Heart left ventricle (tissue), 16 donors: ENCODE measurements around the gene USP22. TPM values are rescaled to one million over a fixed set of nuclear protein-coding genes. Genes with fewer than 3 reads are reported as not detected.
A peak's percentile ranks its signal among the peaks of the same experiment; 100 is the strongest.
"Not testable (repeated sequence)": the region's sequence is repeated elsewhere in the genome, so short reads cannot be mapped to it uniquely, and the experiment has no call there.

Experiments
- ATAC-seq, 4 donors: fragments of 200-7000 bp; cut with Tn5 transposase; one replicate each; pipeline ENCODE4 v1.9.1; 2020 to 2022; ENCODE audit warnings: moderate library complexity in 4 of 4, mild to moderate bottlenecking in 3 of 4, moderate number of reproducible peaks in 1 of 4
- DNase-seq, 5 donors: peaks; one replicate each; pipeline ENCODE4 v3.0.0-alpha.2; 2020
- H3K27ac ChIP-seq, 12 donors: fragments of 200-600 bp; sonication (generic) in 4 of 12; one replicate each; pipeline versions ENCODE4 v1.5.0 to v1.8.0; 2016 to 2022; ENCODE audit warnings: mild to moderate bottlenecking in 2 of 12
- H3K27me3 ChIP-seq, 9 donors: fragments of 200-600 bp; sonication (generic) in 2 of 9; one replicate each; pipeline versions ENCODE4 v1.5.1 to v1.8.0; 2016 to 2022; ENCODE audit warnings: mild to moderate bottlenecking in 3 of 9
- H3K36me3 ChIP-seq, 9 donors: fragments of 200-600 bp; sonication (generic) in 2 of 9; one replicate each; pipeline versions ENCODE4 v1.5.0 to v1.8.0; 2018 to 2022; ENCODE audit warnings: mild to moderate bottlenecking in 2 of 9
- H3K4me1 ChIP-seq, 12 donors: fragments of 200-600 bp; sonication (generic) in 4 of 12; one replicate each; pipeline versions ENCODE4 v1.5.0 to v1.8.0; 2016 to 2022; ENCODE audit warnings: mild to moderate bottlenecking in 3 of 12
- H3K4me3 ChIP-seq, 12 donors: fragments of 200-600 bp; sonication (generic) in 4 of 12; one replicate each; pipeline versions ENCODE4 v1.5.0 to v1.8.0; 2017 to 2022; ENCODE audit warnings: mild to moderate bottlenecking in 9 of 12, moderate library complexity in 4 of 12
- H3K9me3 ChIP-seq, 12 donors: fragments of 200-600 bp; sonication (generic) in 4 of 12; one replicate each; pipeline versions ENCODE4 v1.5.0 to v1.8.0; 2016 to 2022; ENCODE audit warnings: mild to moderate bottlenecking in 1 of 12
- POLR2A ChIP-seq, 2 donors: fragments of 450-650 bp; IDR thresholded peaks; one replicate each; pipeline ENCODE4 v1.6.1; 2017; ENCODE audit warnings: antibody characterized with exemption in 2 of 2, mild to moderate bottlenecking in 2 of 2, moderate library complexity in 2 of 2
- WGBS, 4 donors: extraction: QIAGEN DNeasy Blood & Tissue Kit in 2 of 4; methylation state at CpG; one replicate each; pipeline versions ENCODE4 v1.1.5 to v1.1.7; 2013 to 2018; 5-methylcytosine and 5-hydroxymethylcytosine counted together
- intact Hi-C, 10 donors: fragments of 100-400 bp; cut with DNase I; formaldehyde crosslinking; loops; one replicate each; pipeline versions ENCODE4 v1.11.1 to v1.14.2; 2022
- polyA plus RNA-seq, 2 donors: library from polyadenylated mRNA; stranded (reverse); fragments of 200-250 nt; gene quantifications; one replicate each; pipeline ENCODE4 v1.2.3, GENCODE V29; 2013
- total RNA-seq, 9 donors: library from RNA; depleted of rRNA in 2 of 9; stranded (reverse); fragments of >200 nt in 2 of 9; fragmentation: NEBNext Ultra II Directional in 3 of 9; extraction: Animal tissue kit (Norgen Biotek cat#: 25700) in 3 of 9; gene quantifications; one replicate each; pipeline versions ENCODE4 v1.1.0 to v1.2.4, GENCODE V29; 2016 to 2023
- TF ChIP-seq, protein P1 (sequence below), 12 donors: fragments of 200-600 bp; sonication (generic) in 4 of 12; IDR thresholded peaks; one replicate each; pipeline versions ENCODE4 v1.5.0 to v1.8.0; 2018 to 2022; ENCODE audit warnings: antibody characterized with exemption in 12 of 12, mild to moderate bottlenecking in 5 of 12
- donor health status: ischemic (EF 13 %, LVEDD 7.1; RV severe dilation, severe dysfunction).
- donor health status: healthy with polysubstance abuse.
- donor health status: DM: no; HTN: yes; CAD: no.
- donor health status: DM: no; HTN: no; CAD: no.
- donor health status: ischemic (EF 25% LVEDD 6.9; RV normal size, moderate dysfunction).
- donor health status: ischemic (EF 25% LVEDD 5.7; RV mildly dilated, moderate dysfunction).
- donor health status: healthy.
- donor health status: DM: yes; HTN: yes; CAD: no.
- donor health status: ischemic (EF 35%, LVEDD 5.7; RV mildly dilated, moderate dysfunction).
- donor health status: nonischemic (EF 11% LVEDD 7.7; RV severe dilation, severe dysfunction).
- donor health status: DM: yes; HTN: yes; CAD: no.
- donor health status: PGD.
- donor health status: ischemic (EF 29% LVEDD 5.4; RV normal size, mild dysfunction).
- donor health status: nonischemic (EF 23%, LVEDD 6.1; RV moderate dilation, normal function).

The USP22 gene
- total and polyA plus RNA-seq, 11 donors, result 33.7 to 207 (median 169) TPM

- intact Hi-C loops, result loop anchor here in 1 of 10 donors (10.0 kb wide), 1 partner anchor 156 kb away; no protein-coding TSS in a partner anchor
- no peaks in the 10 kb centered on the region for H3K9me3 ChIP-seq
- peaks cover 0 to 9% (median 0%) of the 10 kb centered on the region in 12 donors for H3K4me1 ChIP-seq
- H3K36me3 ChIP-seq, result no peaks in the 10 kb centered on the region
- no peak overlapping the region for H3K27ac ChIP-seq
- TF ChIP-seq POLR2A (IDR thresholded peaks at IDR 0.05), result no peak
- TF ChIP-seq, protein P1, sequence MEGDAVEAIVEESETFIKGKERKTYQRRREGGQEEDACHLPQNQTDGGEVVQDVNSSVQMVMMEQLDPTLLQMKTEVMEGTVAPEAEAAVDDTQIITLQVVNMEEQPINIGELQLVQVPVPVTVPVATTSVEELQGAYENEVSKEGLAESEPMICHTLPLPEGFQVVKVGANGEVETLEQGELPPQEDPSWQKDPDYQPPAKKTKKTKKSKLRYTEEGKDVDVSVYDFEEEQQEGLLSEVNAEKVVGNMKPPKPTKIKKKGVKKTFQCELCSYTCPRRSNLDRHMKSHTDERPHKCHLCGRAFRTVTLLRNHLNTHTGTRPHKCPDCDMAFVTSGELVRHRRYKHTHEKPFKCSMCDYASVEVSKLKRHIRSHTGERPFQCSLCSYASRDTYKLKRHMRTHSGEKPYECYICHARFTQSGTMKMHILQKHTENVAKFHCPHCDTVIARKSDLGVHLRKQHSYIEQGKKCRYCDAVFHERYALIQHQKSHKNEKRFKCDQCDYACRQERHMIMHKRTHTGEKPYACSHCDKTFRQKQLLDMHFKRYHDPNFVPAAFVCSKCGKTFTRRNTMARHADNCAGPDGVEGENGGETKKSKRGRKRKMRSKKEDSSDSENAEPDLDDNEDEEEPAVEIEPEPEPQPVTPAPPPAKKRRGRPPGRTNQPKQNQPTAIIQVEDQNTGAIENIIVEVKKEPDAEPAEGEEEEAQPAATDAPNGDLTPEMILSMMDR (IDR thresholded peaks at IDR 0.05), result no peak
- no peak for DNase-seq
- ATAC-seq, result peak in 1 of 4 donors; percentile 29
- H3K4me3 ChIP-seq, result no peak overlapping the region
- H3K27me3 ChIP-seq, result peaks cover 0 to 12% (median 0%) of the 10 kb centered on the region in 9 donors
- WGBS, 4 donors, result 89 to 94% (median 92%) methylated on average over 14 of the region's 14 CpGs
These were observed 61.5 kb downstream of the USP22 start for GRCh38 chr17:20981046-20981920.

DNA sequence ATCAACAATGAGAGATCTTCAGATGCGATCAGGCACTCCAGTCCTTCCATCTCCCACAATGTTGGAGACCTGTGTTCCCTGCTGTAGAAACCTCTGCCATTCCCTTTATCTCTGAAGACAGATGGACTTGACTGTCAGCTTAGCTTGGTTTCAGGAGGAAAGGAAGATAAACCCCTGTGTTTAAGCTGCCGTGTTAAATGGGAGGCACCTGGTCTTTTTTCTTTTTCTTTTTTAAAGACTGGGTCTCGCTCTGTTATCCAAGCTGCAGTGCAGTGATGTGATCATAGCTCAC lies 63.1 kb downstream of the USP22 start:
- H3K4me1 ChIP-seq, result peaks cover 0 to 9% (median 0%) of the 10 kb centered on the region in 12 donors
- H3K4me3 ChIP-seq, result no peak overlapping the region
- intact Hi-C loops, result loop anchor here in 1 of 10 donors (10.0 kb wide), 1 partner anchor 155 kb away; no protein-coding TSS in a partner anchor
- H3K36me3 ChIP-seq, result no peaks in the 10 kb centered on the region
- peaks cover 0 to 12% (median 0%) of the 10 kb centered on the region in 9 donors for H3K27me3 ChIP-seq
- no peak overlapping the region for H3K27ac ChIP-seq
- DNase-seq (no peak), ATAC-seq (no peak)
- no peaks in the 10 kb centered on the region for H3K9me3 ChIP-seq
- WGBS, 4 donors, result 53 to 68% (median 58%) methylated on average over 3 of the region's 3 CpGs
- TF ChIP-seq, protein P1 (IDR thresholded peaks at IDR 0.05), result no peak
- TF ChIP-seq POLR2A (IDR thresholded peaks at IDR 0.05), result no peak

- H3K27me3 ChIP-seq, result peaks cover 0 to 12% (median 0%) of the 10 kb centered on the region in 9 donors
- DNase-seq, H3K4me3 ChIP-seq, intact Hi-C loops, H3K9me3 ChIP-seq, H3K27ac ChIP-seq, H3K4me1 ChIP-seq, ATAC-seq, H3K36me3 ChIP-seq: not testable (repeated sequence)
- WGBS, 4 donors, result 60 to 84% (median 65%) methylated on average over 8 to 9 of the region's 9 CpGs
These were observed 63.6 kb downstream of the USP22 start for GRCh38 chr17:20979007-20979791.

DNA sequence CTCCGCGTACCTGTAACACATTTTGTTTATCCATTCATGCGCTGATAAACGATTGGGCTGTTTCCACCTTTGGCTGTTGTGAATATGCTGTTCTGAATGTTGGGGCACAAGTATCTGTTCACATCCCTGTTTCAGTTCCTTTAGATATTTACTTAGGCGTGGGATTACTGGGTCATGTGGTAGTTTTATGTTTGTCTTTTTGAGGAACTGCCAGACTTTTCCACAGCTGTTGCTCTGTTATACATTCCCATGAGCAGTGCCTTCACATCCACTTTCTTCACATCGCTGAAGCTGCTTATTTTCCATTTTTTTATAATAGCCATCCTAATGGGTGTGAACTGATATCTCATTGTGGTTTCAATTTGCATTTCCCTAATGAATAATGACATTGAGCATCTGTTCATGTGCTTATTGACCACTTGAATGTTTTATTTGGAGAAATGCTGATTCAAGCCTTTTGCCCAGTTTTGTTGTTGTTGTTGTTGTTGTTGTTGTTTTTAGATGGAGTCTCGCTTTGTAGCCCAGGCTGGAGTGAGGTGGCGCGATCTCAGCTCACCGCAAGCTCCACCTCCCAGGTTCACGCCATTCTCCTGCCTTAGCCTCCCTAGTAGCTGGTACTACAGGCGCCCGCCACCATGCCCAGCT lies 65.1 kb downstream of the USP22 start:
- 80 to 89% (median 87%) methylated on average over 13 of the region's 13 CpGs for WGBS, 4 donors
- ATAC-seq, result peak in 2 of 4 donors; percentile 58 to 65
- intact Hi-C loops, H3K36me3 ChIP-seq, H3K4me1 ChIP-seq, H3K27ac ChIP-seq, DNase-seq, H3K9me3 ChIP-seq, H3K4me3 ChIP-seq: not testable (repeated sequence)
- peaks cover 0 to 12% (median 0%) of the 10 kb centered on the region in 9 donors for H3K27me3 ChIP-seq
